RWPE2 (cell line): Measurements from ENCODE around the gene IKZF5.

Experiments
- ATAC-seq: fragments of 200-7000 bp; cut with Tn5 transposase; 3 replicates; pipeline ENCODE4 v1.9.1; 2021; ENCODE audit warnings: low read depth
- DNase-seq: peaks from one replicate; pipeline ENCODE4 v3.0.0-alpha.2; 2020; ENCODE audit warnings: low spot score
- H3K27ac ChIP-seq: fragments of 450-650 bp; 2 replicates; pipeline ENCODE4 v1.5.1; 2017; ENCODE audit warnings: mild to moderate bottlenecking; ENCODE audit not compliant: poor library complexity, severe bottlenecking
- H3K27me3 ChIP-seq: fragments of 250-450 bp; sonication (Bioruptor Pico); 2 replicates; pipeline ENCODE4 v1.5.1; 2021; ENCODE audit warnings: mild to moderate bottlenecking, moderate library complexity; ENCODE audit not compliant: insufficient read depth, poor library complexity, severe bottlenecking
- H3K36me3 ChIP-seq: fragments of 250-450 bp; sonication (Bioruptor Pico); 2 replicates; pipeline ENCODE4 v1.5.1; 2020; ENCODE audit warnings: low read depth, mild to moderate bottlenecking, moderate library complexity
- H3K4me1 ChIP-seq: fragments of 250-450 bp; sonication (Bioruptor Pico); 2 replicates; pipeline ENCODE4 v1.5.1; 2021; ENCODE audit warnings: mild to moderate bottlenecking, moderate library complexity; ENCODE audit not compliant: insufficient read depth, poor library complexity, severe bottlenecking
- H3K4me3 ChIP-seq: fragments of 250-450 bp; sonication (Bioruptor Pico); 2 replicates; pipeline ENCODE4 v1.5.1; 2021; ENCODE audit warnings: mild to moderate bottlenecking, moderate library complexity; ENCODE audit not compliant: severe bottlenecking
- H3K9me3 ChIP-seq: fragments of 250-450 bp; sonication (Bioruptor Pico); 2 replicates; pipeline ENCODE4 v1.5.1; 2021; ENCODE audit warnings: mild to moderate bottlenecking, moderate library complexity; ENCODE audit not compliant: severe bottlenecking
- TF ChIP-seq, protein P1 (sequence below): fragments of 450-650 bp; IDR thresholded peaks from one replicate; pipeline ENCODE4 v1.5.1; 2017; ENCODE audit warnings: mild to moderate bottlenecking, moderate library complexity; ENCODE audit not compliant: poor library complexity, severe bottlenecking

The IKZF5 gene

DNA sequence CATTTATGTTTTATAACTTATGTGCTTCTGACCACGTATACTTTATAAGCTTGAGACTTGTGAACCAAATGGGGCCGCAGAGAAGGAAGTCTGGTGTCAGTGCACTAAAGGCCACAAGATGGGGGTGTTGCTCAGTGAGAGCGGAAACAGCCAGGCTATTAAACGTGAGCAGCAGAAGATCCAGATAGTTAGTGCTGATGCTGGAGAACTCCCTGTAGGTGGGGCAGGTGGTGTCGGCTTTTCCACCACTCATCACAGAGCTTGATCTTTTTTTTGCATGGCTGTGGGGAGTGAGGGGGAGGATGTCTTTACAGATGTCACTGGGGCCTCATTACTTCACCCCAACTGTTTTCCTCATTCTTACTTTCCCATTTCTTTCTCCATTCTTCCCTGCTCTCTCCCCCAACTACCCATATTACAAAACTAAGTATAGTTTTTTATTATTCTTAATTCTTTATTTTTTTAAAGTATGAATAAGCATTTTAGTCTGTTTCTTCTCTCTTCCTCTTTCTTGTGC is 34.9 kb upstream of the IKZF5 start:
- H3K27ac ChIP-seq, result no peak overlapping the region
- H3K4me1 ChIP-seq, result no peaks in the 10 kb centered on the region
- H3K36me3 ChIP-seq, result no peaks in the 10 kb centered on the region
- DNase-seq (no peak), ATAC-seq (peak; percentile 92)
- no peaks in the 10 kb centered on the region for H3K27me3 ChIP-seq
- TF ChIP-seq, protein P1, sequence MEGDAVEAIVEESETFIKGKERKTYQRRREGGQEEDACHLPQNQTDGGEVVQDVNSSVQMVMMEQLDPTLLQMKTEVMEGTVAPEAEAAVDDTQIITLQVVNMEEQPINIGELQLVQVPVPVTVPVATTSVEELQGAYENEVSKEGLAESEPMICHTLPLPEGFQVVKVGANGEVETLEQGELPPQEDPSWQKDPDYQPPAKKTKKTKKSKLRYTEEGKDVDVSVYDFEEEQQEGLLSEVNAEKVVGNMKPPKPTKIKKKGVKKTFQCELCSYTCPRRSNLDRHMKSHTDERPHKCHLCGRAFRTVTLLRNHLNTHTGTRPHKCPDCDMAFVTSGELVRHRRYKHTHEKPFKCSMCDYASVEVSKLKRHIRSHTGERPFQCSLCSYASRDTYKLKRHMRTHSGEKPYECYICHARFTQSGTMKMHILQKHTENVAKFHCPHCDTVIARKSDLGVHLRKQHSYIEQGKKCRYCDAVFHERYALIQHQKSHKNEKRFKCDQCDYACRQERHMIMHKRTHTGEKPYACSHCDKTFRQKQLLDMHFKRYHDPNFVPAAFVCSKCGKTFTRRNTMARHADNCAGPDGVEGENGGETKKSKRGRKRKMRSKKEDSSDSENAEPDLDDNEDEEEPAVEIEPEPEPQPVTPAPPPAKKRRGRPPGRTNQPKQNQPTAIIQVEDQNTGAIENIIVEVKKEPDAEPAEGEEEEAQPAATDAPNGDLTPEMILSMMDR, result peak; percentile 87
- H3K9me3 ChIP-seq, result no peaks in the 10 kb centered on the region
- H3K4me3 ChIP-seq, result no peak overlapping the region

DNA sequence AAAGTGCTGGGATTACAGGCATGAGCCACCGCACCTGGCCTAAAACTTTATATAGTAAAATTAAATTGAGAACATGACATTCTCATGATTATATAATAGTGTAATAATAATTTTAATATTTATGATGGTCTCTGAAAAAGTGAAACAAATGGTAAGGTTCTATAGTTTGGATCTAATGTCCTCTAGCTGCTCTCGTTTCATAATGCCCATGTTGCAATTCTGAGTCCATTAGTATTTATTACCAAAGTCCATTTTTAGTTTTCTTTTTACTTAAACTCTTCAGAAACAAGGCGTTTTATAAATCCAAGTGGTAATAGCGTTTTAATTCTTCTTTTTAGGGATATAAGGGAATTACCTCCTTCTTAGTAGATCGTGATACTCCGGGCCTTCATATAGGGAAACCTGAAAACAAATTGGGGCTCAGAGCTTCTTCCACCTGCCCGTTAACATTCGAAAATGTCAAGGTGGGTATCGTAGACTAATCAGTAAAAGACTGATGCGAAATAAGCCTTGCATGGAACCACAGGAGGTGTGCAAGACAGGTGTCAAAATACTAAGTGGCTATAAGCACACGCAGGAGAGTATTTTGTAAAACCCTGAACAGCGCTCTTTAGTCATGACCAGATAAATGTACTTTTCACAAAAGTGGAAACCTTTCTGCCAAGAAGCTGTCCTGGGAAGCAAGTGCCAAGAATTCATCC is 34.3 kb upstream of the IKZF5 start:
- Histone ChIP-seq H3K4me3 (no peak overlapping the region), H3K36me3 (no peaks in the 10 kb centered on the region), H3K27ac (no peak overlapping the region), H3K4me1 (no peaks in the 10 kb centered on the region), H3K27me3 (no peaks in the 10 kb centered on the region), H3K9me3 (no peaks in the 10 kb centered on the region)
- no peak for ATAC-seq
- no peak for DNase-seq
- TF ChIP-seq, protein P1, result no peak

DNA sequence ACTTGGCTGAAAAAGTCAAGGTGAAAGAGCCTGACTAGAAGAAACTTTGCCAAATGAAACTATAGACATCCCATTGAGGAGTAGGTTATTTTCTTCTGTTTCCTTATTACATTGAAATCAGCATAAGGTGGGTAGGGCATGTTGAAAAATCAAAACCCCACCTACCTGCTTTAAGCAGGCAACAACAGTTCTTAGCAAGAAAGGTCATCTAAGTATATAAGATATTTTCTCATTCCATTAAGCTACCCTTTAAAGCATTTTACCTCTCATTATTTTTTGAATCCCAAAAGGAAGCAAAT is 31.0 kb upstream of the IKZF5 start:
- Histone ChIP-seq H3K9me3 (no peaks in the 10 kb centered on the region), H3K4me1 (no peaks in the 10 kb centered on the region), H3K36me3 (no peaks in the 10 kb centered on the region), H3K27me3 (no peaks in the 10 kb centered on the region), H3K27ac (no peak overlapping the region), H3K4me3 (no peak overlapping the region)
- TF ChIP-seq, protein P1, result no peak
- no peak for ATAC-seq
- no peak for DNase-seq

DNA sequence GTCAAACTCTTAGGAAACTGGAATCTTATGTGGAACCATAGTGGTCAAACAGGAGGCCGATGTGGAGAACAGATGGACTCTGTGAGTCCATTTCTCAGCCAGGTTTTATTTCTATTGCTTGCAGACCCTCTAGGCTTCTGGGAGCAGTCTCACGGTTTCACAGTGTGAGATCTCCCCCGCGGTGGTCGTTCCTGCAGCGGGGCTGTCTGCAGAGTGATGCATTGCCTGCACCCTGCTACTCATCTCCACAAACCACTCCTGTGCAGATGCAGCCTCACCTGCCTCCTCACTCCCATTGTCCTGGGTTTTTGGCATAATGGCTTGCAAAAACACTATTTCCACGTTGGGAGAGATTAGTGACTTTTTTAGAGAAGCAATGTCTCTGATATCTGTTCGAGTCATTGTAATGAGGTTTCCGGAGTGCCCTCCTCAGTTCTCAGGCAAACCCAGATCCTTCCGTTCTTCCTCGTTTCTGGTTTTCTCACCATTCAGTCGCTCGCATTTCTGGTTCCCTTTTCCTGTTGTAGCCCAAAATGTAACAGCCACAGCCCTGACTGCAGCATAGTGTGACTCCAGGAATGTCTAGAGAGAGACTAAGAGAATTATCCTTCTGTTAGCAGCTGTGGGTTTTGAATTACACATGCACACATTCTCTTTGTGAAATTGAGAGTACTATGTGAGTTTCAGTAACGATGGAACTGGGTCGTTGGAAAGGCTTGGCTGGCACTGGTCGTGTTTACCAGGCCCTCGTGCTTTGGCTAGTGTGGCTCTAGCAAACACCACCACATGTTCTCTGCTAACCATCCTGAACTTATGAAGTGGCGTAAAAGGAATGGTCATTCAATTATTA is 30.4 kb upstream of the IKZF5 start:
- no peak overlapping the region for H3K4me3 ChIP-seq
- no peaks in the 10 kb centered on the region for H3K27me3 ChIP-seq
- no peak overlapping the region for H3K27ac ChIP-seq
- TF ChIP-seq, protein P1, result no peak
- DNase-seq, result no peak
- H3K36me3 ChIP-seq, result no peaks in the 10 kb centered on the region
- H3K9me3 ChIP-seq, result no peaks in the 10 kb centered on the region
- no peak for ATAC-seq
- H3K4me1 ChIP-seq, result no peaks in the 10 kb centered on the region
